GM12874 (cell line): ENCODE measurements around the gene AATK.

Source experiments
- TF ChIP-seq, protein P1 (sequence below): IDR thresholded peaks from 2 replicates; pipeline ENCODE4 v1.5.1; 2011; ENCODE audit warnings: low read depth, mild to moderate bottlenecking, control low read depth, low read length, moderate library complexity; ENCODE audit not compliant: insufficient read depth

The AATK gene

DNA sequence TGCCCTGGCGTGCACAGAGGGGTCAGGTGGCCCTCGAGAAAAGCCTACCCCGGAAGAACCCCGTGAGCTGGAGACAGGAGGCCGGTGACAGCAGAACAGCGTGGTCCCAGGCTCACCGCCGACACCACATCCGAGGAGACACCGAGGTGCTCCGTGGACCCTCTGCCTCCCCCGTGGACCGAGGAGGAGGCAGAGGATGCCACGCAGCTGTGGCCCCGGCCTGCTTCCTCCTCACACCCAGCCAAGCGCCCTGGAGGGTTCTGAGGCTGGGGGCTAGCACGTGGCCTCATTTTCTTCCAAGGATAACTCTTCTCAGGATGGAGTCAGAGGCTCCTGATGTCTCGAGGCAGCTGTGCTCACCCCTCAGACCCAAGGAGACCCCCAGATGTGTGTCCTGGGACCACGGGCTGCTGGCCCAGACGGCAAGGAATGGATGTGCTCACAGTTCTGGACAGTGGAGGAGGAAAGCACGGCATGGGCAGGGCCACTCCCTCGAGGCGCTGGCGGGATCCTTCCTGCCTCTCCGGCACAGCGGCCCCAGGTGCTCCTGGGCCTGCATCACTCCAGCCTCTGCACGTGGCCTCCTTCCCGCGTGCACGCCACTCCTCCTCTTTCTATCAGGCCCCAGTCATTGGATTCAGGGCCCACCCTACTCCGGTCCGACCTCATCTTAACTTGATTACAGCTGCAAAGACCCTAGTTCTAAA lies 5.1 kb downstream of the AATK start:
- TF ChIP-seq, protein P1, sequence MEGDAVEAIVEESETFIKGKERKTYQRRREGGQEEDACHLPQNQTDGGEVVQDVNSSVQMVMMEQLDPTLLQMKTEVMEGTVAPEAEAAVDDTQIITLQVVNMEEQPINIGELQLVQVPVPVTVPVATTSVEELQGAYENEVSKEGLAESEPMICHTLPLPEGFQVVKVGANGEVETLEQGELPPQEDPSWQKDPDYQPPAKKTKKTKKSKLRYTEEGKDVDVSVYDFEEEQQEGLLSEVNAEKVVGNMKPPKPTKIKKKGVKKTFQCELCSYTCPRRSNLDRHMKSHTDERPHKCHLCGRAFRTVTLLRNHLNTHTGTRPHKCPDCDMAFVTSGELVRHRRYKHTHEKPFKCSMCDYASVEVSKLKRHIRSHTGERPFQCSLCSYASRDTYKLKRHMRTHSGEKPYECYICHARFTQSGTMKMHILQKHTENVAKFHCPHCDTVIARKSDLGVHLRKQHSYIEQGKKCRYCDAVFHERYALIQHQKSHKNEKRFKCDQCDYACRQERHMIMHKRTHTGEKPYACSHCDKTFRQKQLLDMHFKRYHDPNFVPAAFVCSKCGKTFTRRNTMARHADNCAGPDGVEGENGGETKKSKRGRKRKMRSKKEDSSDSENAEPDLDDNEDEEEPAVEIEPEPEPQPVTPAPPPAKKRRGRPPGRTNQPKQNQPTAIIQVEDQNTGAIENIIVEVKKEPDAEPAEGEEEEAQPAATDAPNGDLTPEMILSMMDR, result no peak

DNA sequence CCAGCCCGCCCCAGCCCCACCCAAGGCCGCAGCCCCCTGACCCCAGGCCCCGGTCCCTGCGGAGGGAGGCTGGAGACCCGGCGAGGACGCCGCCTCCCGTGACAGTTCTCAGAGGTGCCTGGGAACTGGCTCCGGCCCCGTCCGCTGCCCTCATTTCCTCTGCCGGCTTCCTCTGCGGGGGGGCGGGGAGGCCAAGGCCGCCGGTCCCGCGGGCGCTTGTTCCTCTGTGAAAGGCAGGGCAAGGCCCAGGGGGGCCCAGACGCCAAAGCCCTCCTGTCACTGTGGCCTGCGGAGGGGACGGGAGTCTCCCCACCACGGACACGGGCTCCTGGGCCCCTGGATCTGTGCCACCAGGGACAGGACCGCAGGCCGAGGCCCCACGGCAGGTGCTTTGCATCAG lies 5.7 kb downstream of the AATK start:
- TF ChIP-seq, protein P1, result no peak

DNA sequence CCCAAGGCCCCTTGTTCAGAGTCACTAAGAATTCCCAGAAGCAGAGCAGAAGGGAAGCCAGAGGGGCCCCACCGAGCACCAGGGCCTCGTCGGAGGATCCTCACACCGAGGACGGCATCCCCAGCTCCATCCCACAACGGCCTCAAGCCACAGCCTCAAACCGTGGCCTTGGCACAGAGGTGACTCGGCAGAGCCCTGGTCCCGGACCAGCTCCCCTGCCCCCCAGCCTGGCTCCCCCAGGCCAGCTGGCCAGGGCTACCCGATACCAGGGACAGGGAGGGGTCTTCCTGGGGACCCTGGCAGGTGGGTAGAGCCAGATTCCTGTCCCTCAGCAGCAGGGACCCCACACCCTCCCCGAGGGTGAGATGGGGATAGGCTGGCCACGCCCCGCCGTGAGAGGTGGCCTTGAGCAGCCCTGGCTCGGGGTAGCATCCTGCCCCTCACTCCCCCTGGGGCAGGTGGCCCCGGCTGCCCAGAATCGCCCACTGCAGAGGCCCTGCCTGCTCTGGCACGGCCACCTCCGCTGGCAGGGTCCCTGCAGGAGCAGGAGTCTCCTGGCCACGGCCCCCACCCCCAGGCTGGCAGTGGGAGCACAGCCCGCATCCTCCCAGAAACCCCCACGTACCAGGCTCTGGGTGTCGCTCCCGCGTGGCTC lies 6.3 kb downstream of the AATK start:
- TF ChIP-seq, protein P1, result no peak

DNA sequence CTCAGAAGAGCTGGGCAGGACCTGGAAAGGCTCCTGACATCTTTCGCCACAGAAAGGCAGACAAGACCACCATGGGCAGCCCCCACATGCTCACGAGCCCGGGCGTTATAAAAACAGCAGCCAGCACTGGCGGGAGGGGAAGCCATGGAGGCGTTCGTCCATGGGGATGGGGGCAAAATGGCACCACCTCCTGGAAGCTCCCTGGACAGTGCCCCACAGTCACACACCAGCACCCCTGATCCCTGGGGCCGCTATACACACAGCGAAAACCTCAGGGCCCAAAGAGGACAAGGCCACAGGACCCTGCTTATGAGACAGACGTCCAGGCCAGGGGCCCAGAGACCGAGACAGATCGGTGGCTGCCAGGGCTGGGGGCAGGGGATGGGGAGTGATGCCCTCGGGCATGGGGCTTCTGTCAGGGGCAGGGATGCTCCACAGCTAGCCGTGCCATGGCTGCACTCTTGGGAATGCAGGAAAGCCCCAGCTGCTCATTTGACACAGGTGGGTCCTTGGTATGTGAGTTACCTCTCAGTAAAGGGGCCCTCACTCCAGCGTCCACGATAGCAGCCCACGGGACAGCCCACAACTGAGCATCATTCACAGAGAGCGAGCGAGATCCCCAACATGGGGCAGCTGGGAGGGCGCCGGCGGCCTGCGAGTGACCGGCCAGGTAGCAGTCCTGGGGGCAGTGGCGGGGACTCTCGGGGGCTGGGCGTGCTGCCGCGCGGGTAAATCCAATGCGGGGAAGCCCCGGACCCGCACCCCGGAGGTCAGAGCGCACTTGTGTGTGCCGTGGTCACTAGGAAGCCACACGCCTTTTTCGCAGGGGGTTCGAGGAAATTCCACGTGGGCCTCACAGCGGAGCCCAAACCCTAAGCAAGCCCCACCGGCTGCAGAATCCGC lies 7.1 kb downstream of the AATK start:
- TF ChIP-seq, protein P1, result no peak

DNA sequence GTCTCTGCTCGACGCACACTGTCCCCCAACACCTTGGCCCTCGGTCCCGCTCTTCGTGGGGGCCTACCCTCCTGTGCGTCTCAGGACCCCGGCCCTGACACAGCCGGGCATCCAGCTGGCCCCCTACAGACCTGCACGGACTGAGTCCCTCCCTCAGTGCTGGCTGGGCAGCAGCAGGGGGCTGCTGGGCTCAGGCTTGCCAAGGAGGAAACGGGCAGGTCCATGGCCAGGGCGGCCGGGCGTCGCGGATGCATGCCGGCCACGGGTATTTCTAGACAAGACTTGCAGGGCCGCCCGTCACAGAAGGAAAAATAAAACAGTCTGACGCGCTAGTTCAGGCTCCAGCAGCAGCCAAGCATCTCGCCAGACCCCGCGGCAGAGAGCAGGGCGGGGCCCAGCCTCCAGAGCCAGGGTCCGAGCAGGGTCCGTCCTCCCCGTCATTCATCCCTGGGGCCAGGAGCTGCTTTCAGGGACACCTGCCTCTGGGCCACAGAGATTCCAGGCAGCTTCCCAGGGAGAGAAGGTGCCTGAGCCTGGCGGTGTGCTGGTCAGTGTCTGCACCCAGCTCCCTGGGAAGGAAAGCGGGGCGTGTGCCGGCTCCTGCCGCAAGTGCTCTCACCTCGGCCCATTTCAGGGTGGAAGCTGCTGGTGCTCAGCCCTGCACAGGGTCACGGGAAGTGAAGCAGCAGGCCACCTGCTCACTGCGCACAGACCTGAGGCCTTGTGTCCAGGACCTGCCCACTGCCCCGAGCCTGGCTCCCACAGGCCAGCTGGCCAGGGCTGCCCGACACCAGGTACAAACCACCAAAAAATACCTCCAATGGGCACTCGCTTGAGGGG lies 8.0 kb downstream of the AATK start:
- TF ChIP-seq, protein P1, result no peak

DNA sequence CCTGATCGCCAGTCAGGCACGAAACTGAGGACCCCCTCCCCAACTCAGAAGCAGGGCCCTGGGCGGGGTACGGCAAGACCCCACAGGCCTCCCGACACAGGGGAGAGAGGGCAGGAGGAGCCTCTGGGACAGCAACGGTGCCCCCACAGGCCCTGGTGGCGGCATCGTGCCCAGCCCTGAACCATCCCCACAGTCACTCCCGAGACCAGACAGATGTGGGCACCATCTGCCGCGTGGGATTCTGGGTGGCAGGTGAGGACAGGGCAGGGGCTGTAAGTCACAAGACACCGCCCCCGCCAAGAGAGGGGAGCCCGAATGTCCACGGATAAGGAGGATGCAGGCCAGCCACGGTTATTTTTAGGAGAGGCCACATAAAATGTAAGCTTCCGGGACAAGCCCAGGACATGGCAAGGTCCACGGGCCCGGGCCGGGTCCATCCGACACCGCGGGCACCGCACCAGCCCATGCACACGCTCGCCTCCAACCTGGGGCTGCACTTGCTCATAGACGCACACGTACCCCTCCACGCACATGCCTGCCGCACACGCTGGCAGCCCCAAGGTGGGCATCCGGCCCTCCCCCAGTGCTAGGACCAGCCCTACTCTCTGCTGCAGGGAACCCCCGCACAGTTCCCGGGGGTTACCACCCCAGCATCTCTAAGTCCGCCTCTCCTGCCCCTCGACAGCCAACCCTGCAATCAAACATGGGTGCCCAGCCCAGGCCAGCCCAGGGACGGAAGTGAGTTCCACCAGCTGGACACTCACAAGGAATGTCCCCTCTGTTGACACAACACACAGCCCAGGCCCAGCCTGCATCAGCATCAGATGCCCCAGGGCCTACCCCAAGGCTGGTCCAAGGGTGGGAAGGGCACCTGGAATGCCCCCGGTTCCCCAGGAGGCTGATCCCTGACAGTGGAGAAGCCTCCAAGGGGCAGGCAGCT lies 8.9 kb downstream of the AATK start:
- TF ChIP-seq, protein P1, result no peak
